WTC11 (cell line): Measurements from ENCODE around the gene RASSF9. TPM values are rescaled to one million over a fixed set of nuclear protein-coding genes. Genes with fewer than 3 reads are reported as not detected.
A peak's percentile ranks its signal among the peaks of the same experiment; 100 is the strongest.

Source experiments
- ATAC-seq: fragments of 200-7000 bp; cut with Tn5 transposase; 2 replicates; pipeline ENCODE4 v1.10.0; 2021; ENCODE audit warnings: mild to moderate bottlenecking, moderate library complexity
- Bru-seq: library from RNA; stranded (reverse); fragments of 400-500 nt; gene quantifications from one replicate; lab custom pipeline; 2021; lab: Mats Ljungman, UMichigan
- CTCF ChIA-PET: fragments of 300-600 bp; sonication (Branson Sonifier 250); formaldehyde crosslinking; loops from one replicate; lab custom pipeline; 2021; ENCODE audit warnings: antibody characterized with exemption; lab: Charles Lee
- POLR2A ChIA-PET: fragments of 350-600 bp; sonication (Branson Sonifier 250); formaldehyde crosslinking; loops from one replicate; lab custom pipeline; 2021; ENCODE audit warnings: antibody characterized with exemption; lab: Charles Lee
- DNase-seq: peaks from one replicate; pipeline ENCODE4 v3.0.0; 2021; ENCODE audit warnings: low spot score
- H3K27ac Mint-ChIP-seq: 2 replicates; pipeline ENCODE4 v1.8.0; 2021; ENCODE audit warnings: mixed read lengths
- H3K27me3 Mint-ChIP-seq: 2 replicates; pipeline ENCODE4 v1.8.0; 2021; ENCODE audit warnings: low read depth, mild to moderate bottlenecking, moderate library complexity, mixed read lengths
- H3K36me3 Mint-ChIP-seq: 2 replicates; pipeline ENCODE4 v1.8.0; 2021; ENCODE audit warnings: mixed read lengths
- H3K4me1 Mint-ChIP-seq: 2 replicates; pipeline ENCODE4 v1.8.0; 2022; ENCODE audit warnings: mixed read lengths
- H3K4me3 Mint-ChIP-seq: 2 replicates; pipeline ENCODE4 v1.8.0; 2021; ENCODE audit warnings: mild to moderate bottlenecking, moderate library complexity, mixed read lengths
- H3K9me3 Mint-ChIP-seq: 2 replicates; pipeline ENCODE4 v1.8.0; 2021; ENCODE audit warnings: mixed read lengths
- ATF1 ChIP-seq: sonication (generic); formaldehyde crosslinking; IDR thresholded peaks from 2 replicates; pipeline ENCODE4 v1.8.1; 2023; ENCODE audit warnings: mild to moderate bottlenecking, moderate library complexity, missing genetic modification reagents
- CREB1 ChIP-seq: sonication (generic); formaldehyde crosslinking; IDR thresholded peaks from 2 replicates; pipeline ENCODE4 v1.8.0; 2023; ENCODE audit warnings: mild to moderate bottlenecking, missing genetic modification reagents
- FOXK1 ChIP-seq: sonication (generic); formaldehyde crosslinking; IDR thresholded peaks from 2 replicates; pipeline ENCODE4 v1.8.0; 2022; ENCODE audit warnings: mild to moderate bottlenecking, moderate library complexity, missing genetic modification reagents
- GRHL2 ChIP-seq: fragments of 250-450 bp; sonication (Bioruptor Pico); IDR thresholded peaks from 2 replicates; pipeline ENCODE4 v1.8.0; 2022; ENCODE audit warnings: mild to moderate bottlenecking, moderate library complexity; ENCODE audit not compliant: insufficient replicate concordance, severe bottlenecking
- JAZF1 ChIP-seq: fragments of 250-450 bp; sonication (Bioruptor Pico); IDR thresholded peaks from 2 replicates; pipeline ENCODE4 v1.9.0; 2021; ENCODE audit warnings: moderate library complexity, mild to moderate bottlenecking, inconsistent platforms
- MXD4 ChIP-seq: fragments of 250-450 bp; sonication (Bioruptor Pico); IDR thresholded peaks from 2 replicates; pipeline ENCODE4 v1.8.0; 2021; ENCODE audit warnings: mild to moderate bottlenecking, moderate library complexity, borderline replicate concordance
- NFATC4 ChIP-seq: fragments of 250-450 bp; sonication (Bioruptor Pico); IDR thresholded peaks from 2 replicates; pipeline ENCODE4 v1.9.0; 2021; ENCODE audit warnings: mild to moderate bottlenecking
- NR2C2 ChIP-seq: sonication (generic); formaldehyde crosslinking; IDR thresholded peaks from 2 replicates; pipeline ENCODE4 v1.8.0; 2022; ENCODE audit warnings: mild to moderate bottlenecking, missing genetic modification reagents
- TEAD1 ChIP-seq: sonication (generic); formaldehyde crosslinking; IDR thresholded peaks from 2 replicates; pipeline ENCODE4 v1.8.0; 2022; ENCODE audit warnings: mild to moderate bottlenecking, missing genetic modification reagents
- ZNF138 ChIP-seq: sonication (generic); formaldehyde crosslinking; conservative IDR thresholded peaks from 2 replicates; pipeline ENCODE4 v1.8.1; 2022; ENCODE audit warnings: mild to moderate bottlenecking, moderate library complexity, missing genetic modification reagents
- ZNF232 ChIP-seq: sonication (generic); formaldehyde crosslinking; IDR thresholded peaks from 2 replicates; pipeline ENCODE4 v1.8.0; 2022; ENCODE audit warnings: mild to moderate bottlenecking, missing genetic modification reagents
- ZNF396 ChIP-seq: fragments of 250-450 bp; sonication (Bioruptor Pico); IDR thresholded peaks from 2 replicates; pipeline ENCODE4 v1.8.0; 2021; ENCODE audit warnings: mild to moderate bottlenecking, moderate library complexity, borderline replicate concordance
- long read RNA-seq, 3 experiments: library from RNA in 1 of 3; library from capped mRNA in 1 of 3; library from polyadenylated mRNA in 1 of 3; unstranded in 2 of 3; stranded (forward) in 1 of 3; transcript quantifications; one replicate each; pipeline ENCODE4 v2.0.0, GENCODE V29; 2021
- total RNA-seq: library from RNA; stranded (reverse); gene quantifications from 3 replicates; pipeline ENCODE4 v1.2.3, GENCODE V29; 2021
- TF ChIP-seq, protein P1 (sequence below): fragments of 250-450 bp; sonication (Bioruptor Pico); IDR thresholded peaks from 2 replicates; pipeline ENCODE4 v1.8.0; 2021; ENCODE audit warnings: mild to moderate bottlenecking
- TF ChIP-seq, protein P2 (sequence below): sonication (generic); formaldehyde crosslinking; IDR thresholded peaks from 2 replicates; pipeline ENCODE4 v1.8.1; 2022; ENCODE audit warnings: low read depth, mild to moderate bottlenecking, moderate library complexity, missing genetic modification reagents, borderline replicate concordance
- TF ChIP-seq, protein P3 (sequence below): sonication (generic); formaldehyde crosslinking; IDR thresholded peaks from 2 replicates; pipeline ENCODE4 v1.8.1; 2023; ENCODE audit warnings: mild to moderate bottlenecking, missing genetic modification reagents, borderline replicate concordance
- TF ChIP-seq, protein P4 (sequence below): sonication (generic); formaldehyde crosslinking; IDR thresholded peaks from 2 replicates; pipeline ENCODE4 v1.8.1; 2023; ENCODE audit warnings: mild to moderate bottlenecking, missing genetic modification reagents, moderate library complexity
- TF ChIP-seq, protein P5 (sequence below): sonication (generic); formaldehyde crosslinking; IDR thresholded peaks from 2 replicates; pipeline ENCODE4 v1.8.0; 2022; ENCODE audit warnings: mild to moderate bottlenecking, missing genetic modification reagents

The RASSF9 gene
- 0.25 to 0.33 TPM (median 0.30 TPM) in 3 replicates for total RNA-seq
- Bru-seq, nascent RNA, result percentile 40 among the genes with signal in this experiment
- long read RNA-seq, experiment 1, full-length matches to known transcripts, result 1 of 1 reads
- long read RNA-seq, experiment 1, partial matches to known transcripts, result 0 of 1 reads
- long read RNA-seq, experiment 1, other reads (novel, unspliced or antisense), result 0 of 1 reads
- long read RNA-seq, experiment 2, result 0 reads
- long read RNA-seq, experiment 3, full-length matches to known transcripts, result 2 of 2 reads
- long read RNA-seq, experiment 3, partial matches to known transcripts, result 0 of 2 reads
- long read RNA-seq, experiment 3, other reads (novel, unspliced or antisense), result 0 of 2 reads

DNA sequence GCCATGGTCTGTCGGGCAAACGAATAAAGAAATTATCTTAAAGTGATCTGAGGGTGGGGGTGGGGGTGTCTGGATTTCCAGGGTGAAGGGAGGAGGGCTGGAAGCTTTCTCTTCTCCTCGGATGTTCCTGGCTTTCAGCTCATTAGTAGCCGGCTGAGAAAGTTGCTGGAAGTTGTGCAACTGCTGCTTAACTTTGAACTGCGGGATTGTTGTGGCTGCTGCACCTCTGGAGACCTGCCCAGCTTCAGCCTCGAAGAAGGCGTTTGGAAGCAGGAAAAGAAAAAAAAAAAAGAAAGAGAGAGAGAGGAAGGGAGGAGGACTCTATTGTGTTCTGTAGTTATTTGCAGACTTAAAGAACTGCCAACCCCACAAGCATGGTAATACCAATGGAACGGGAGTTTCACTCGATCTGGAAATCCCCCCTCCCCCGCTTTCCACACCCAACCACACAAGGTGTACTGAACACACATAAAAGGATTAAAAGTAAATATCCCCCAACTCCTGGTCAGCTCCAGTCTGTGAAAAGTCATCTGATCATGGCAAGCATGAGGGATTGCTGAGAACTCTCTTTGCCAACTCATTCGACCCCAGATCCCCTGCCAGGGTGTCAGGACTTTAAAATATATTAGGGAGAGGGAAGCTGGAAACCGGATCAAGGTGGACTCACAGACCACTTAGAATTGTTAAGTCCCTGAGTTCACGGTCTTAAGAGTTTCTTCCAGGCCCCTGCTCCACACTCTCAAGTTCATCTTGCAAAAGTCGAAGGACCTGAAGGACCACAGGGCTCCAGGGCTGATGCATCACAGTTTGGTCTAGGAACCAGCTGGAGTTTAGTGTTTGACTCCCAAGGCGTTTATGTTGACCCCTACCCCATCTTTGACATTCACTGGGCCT is at the start of gene RASSF9:
Gene RASSF9, minus strand, starts transcription at position 213 of the 894 bp plus-strand sequence. Its CDS starts 208 bp downstream, at position 5.
- Mint-ChIP-seq H3K36me3 (no peaks in the 10 kb centered on the region), H3K9me3 (no peaks in the 10 kb centered on the region), H3K4me1 (peaks cover 27% of the 10 kb centered on the region), H3K27ac (peak within 1 kb of the TSS; percentile 90), H3K4me3 (peak within 1 kb of the TSS; percentile 54), H3K27me3 (no peaks in the 10 kb centered on the region)
- CTCF ChIA-PET, result interaction anchor here (1.1 to 1.5 kb wide), 2 partner anchors 10 to 31 kb away, joined by 3 to 9 read pairs; no protein-coding TSS in a partner anchor
- POLR2A ChIA-PET, result no interaction called here
- DNase-seq (no peak), ATAC-seq (peak; percentile 38)
- TF ChIP-seq, protein P1, sequence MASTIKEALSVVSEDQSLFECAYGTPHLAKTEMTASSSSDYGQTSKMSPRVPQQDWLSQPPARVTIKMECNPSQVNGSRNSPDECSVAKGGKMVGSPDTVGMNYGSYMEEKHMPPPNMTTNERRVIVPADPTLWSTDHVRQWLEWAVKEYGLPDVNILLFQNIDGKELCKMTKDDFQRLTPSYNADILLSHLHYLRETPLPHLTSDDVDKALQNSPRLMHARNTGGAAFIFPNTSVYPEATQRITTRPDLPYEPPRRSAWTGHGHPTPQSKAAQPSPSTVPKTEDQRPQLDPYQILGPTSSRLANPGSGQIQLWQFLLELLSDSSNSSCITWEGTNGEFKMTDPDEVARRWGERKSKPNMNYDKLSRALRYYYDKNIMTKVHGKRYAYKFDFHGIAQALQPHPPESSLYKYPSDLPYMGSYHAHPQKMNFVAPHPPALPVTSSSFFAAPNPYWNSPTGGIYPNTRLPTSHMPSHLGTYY (CRISPR knock-in tag), result no peak
- TF ChIP-seq, protein P2, sequence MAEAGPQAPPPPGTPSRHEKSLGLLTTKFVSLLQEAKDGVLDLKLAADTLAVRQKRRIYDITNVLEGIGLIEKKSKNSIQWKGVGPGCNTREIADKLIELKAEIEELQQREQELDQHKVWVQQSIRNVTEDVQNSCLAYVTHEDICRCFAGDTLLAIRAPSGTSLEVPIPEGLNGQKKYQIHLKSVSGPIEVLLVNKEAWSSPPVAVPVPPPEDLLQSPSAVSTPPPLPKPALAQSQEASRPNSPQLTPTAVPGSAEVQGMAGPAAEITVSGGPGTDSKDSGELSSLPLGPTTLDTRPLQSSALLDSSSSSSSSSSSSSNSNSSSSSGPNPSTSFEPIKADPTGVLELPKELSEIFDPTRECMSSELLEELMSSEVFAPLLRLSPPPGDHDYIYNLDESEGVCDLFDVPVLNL (CRISPR knock-in tag), result no peak
- TF ChIP-seq, protein P3, sequence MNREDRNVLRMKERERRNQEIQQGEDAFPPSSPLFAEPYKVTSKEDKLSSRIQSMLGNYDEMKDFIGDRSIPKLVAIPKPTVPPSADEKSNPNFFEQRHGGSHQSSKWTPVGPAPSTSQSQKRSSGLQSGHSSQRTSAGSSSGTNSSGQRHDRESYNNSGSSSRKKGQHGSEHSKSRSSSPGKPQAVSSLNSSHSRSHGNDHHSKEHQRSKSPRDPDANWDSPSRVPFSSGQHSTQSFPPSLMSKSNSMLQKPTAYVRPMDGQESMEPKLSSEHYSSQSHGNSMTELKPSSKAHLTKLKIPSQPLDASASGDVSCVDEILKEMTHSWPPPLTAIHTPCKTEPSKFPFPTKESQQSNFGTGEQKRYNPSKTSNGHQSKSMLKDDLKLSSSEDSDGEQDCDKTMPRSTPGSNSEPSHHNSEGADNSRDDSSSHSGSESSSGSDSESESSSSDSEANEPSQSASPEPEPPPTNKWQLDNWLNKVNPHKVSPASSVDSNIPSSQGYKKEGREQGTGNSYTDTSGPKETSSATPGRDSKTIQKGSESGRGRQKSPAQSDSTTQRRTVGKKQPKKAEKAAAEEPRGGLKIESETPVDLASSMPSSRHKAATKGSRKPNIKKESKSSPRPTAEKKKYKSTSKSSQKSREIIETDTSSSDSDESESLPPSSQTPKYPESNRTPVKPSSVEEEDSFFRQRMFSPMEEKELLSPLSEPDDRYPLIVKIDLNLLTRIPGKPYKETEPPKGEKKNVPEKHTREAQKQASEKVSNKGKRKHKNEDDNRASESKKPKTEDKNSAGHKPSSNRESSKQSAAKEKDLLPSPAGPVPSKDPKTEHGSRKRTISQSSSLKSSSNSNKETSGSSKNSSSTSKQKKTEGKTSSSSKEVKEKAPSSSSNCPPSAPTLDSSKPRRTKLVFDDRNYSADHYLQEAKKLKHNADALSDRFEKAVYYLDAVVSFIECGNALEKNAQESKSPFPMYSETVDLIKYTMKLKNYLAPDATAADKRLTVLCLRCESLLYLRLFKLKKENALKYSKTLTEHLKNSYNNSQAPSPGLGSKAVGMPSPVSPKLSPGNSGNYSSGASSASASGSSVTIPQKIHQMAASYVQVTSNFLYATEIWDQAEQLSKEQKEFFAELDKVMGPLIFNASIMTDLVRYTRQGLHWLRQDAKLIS (CRISPR knock-in tag), result no peak
- TF ChIP-seq ZNF396 (CRISPR knock-in tag) (no peak), NR2C2 (CRISPR knock-in tag) (no peak), MXD4 (CRISPR knock-in tag) (no peak), ATF1 (CRISPR knock-in tag) (no peak), CREB1 (CRISPR knock-in tag) (no peak), GRHL2 (CRISPR knock-in tag) (no peak), JAZF1 (CRISPR knock-in tag) (no peak), NFATC4 (CRISPR knock-in tag) (no peak), ZNF232 (CRISPR knock-in tag) (no peak), FOXK1 (CRISPR knock-in tag) (no peak)
- TF ChIP-seq, protein P4, sequence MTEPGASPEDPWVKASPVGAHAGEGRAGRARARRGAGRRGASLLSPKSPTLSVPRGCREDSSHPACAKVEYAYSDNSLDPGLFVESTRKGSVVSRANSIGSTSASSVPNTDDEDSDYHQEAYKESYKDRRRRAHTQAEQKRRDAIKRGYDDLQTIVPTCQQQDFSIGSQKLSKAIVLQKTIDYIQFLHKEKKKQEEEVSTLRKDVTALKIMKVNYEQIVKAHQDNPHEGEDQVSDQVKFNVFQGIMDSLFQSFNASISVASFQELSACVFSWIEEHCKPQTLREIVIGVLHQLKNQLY (CRISPR knock-in tag), result no peak

DNA sequence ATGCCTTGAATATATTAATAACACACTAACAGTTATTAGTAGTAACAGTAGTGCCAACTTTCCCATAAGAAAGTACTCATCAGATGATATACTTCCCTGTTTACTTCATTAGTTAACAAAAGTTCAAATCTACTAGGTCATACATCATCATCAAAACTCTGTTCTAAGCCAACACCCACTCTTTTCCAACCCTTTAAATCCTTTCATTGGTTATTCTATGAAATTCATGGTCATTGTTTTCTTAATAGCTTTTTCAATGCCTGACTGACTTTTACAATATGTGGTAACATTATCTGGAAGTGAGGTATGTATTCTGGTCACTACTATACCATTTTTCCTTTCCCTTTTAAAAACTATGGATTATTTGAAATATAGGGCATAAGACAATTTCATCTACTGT is 47.6 kb upstream of the RASSF9 start:
- no peak for TF ChIP-seq TEAD1 (CRISPR knock-in tag)
- no peak for TF ChIP-seq ZNF138
- TF ChIP-seq, protein P5, sequence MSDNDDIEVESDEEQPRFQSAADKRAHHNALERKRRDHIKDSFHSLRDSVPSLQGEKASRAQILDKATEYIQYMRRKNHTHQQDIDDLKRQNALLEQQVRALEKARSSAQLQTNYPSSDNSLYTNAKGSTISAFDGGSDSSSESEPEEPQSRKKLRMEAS (CRISPR knock-in tag), result no peak
- ChIA-PET CTCF (interaction anchor here (1.0 kb wide), 1 partner anchor 12 kb away, joined by 3 read pairs; no protein-coding TSS in a partner anchor), POLR2A (no interaction called here)
- H3K4me1 Mint-ChIP-seq, result no peaks in the 10 kb centered on the region
- H3K27ac Mint-ChIP-seq, result no peak overlapping the region
- H3K27me3 Mint-ChIP-seq, result no peaks in the 10 kb centered on the region
- H3K36me3 Mint-ChIP-seq, result no peaks in the 10 kb centered on the region
- no peaks in the 10 kb centered on the region for H3K9me3 Mint-ChIP-seq
- ATAC-seq (no peak), DNase-seq (no peak)
- H3K4me3 Mint-ChIP-seq, result no peak overlapping the region
